Epithelial cell of proximal tubule (primary cell): ENCODE measurements around the gene MINDY4. TPM values are rescaled to one million over a fixed set of nuclear protein-coding genes. Genes with fewer than 3 reads are reported as not detected.

ENCODE experiments used
- DNase-seq: peaks from one replicate; pipeline ENCODE4 v3.0.0-alpha.2; 2011; ENCODE audit warnings: low read depth
- H3K4me3 ChIP-seq: 2 replicates; pipeline ENCODE4 v1.5.1; 2011; ENCODE audit warnings: low read depth, mild to moderate bottlenecking, low read length
- total RNA-seq: library from RNA; depleted of rRNA; stranded (reverse); fragments of >200 nt; gene quantifications from 2 replicates; pipeline ENCODE4 v1.2.3, GENCODE V29; 2015
- TF ChIP-seq, protein P1 (sequence below): conservative IDR thresholded peaks from 2 replicates; pipeline ENCODE4 v1.5.1; 2012; ENCODE audit warnings: low read depth, mild to moderate bottlenecking, low read length

The MINDY4 gene
- total RNA-seq, 1 donor from 2014 or later, result 5.2 TPM

DNA sequence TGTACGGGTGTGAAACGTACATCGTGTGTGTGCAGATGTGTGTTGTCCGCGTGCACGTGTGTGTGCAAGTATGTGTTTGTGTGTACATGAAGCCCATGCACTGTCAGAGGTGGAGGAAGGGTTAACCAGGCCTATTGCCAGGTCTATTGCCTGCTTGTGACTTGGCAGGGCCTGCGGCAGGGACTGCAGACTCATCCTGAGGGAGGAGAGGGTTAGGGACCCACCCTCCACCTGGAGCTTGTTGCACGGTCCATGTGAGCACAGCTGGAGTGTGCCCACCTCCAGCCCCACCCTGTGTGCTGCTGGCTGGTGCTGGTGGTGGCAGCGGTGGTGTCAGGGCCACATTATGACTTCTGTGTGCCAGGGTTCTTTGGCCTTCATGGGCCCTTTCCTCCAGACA lies 133.3 kb downstream of the MINDY4 start:
- TF ChIP-seq, protein P1, sequence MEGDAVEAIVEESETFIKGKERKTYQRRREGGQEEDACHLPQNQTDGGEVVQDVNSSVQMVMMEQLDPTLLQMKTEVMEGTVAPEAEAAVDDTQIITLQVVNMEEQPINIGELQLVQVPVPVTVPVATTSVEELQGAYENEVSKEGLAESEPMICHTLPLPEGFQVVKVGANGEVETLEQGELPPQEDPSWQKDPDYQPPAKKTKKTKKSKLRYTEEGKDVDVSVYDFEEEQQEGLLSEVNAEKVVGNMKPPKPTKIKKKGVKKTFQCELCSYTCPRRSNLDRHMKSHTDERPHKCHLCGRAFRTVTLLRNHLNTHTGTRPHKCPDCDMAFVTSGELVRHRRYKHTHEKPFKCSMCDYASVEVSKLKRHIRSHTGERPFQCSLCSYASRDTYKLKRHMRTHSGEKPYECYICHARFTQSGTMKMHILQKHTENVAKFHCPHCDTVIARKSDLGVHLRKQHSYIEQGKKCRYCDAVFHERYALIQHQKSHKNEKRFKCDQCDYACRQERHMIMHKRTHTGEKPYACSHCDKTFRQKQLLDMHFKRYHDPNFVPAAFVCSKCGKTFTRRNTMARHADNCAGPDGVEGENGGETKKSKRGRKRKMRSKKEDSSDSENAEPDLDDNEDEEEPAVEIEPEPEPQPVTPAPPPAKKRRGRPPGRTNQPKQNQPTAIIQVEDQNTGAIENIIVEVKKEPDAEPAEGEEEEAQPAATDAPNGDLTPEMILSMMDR, result no peak
- no peak overlapping the region for H3K4me3 ChIP-seq
- no peak for DNase-seq

DNA sequence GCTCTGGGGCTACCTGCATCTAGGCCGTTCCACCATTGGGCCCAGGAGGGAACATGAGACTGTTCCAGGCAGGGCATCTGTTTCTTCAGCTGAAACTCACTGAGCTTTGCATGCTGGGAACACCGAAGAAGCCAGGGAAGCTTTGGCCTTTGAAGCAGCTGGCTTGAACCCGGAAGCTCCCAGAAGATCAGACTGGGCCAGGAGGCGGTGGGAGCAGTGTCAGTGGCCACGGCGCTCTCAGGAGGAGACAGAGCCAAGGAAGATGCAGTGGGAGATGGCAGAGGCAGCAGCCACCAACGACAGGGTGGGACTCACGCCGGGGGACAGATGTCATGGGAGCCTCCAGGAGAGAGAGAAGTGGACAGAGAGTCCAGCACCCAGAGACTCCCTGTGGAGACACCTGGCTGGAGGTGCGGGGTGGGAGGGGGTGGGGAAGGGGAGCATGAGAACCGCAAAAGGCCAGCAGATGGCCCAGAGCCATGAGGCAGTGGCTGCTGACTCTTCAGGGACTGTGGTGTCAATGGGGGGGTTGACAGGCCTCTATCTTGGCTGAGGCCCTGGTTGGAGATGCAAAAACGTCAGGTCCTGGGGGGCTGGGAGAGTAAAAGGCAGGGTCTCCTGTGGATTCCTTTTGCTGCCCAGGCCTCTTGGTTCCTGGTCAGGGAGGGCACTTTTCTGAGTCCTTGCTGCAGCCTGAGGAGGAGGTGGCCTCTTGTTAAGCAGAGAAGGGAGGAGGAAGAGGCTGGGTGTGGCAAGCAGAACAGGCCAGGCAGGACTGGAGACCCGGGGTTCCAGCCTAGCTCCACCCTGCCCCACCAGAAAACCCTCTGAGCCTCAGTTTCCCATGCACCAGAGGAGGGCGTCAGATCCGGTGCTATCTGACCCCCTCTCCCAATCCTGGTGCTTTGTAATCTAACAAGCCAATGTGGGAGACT lies 134.1 kb downstream of the MINDY4 start:
- no peak for DNase-seq
- TF ChIP-seq, protein P1, result no peak
- H3K4me3 ChIP-seq, result no peak overlapping the region

DNA sequence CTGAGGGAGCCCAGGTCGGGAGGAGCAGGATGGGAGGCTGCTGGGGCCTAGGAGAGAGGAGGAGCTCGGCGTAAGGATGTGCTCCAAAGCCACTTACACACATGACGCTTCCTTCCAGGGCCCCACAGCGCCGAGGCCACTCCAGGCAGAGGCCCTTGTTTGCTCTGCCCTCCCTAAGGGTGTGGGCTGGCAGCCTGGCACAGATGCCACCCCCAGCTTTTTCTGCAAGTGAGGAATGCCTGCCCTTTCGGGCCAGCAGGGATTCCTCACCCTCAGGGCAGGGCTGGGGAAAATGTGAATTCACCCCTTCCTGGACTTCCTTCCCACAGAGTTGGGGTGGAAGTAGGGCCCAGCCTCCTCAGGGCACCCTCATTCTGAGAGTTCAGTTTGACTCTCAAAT lies 134.8 kb downstream of the MINDY4 start:
- H3K4me3 ChIP-seq, result no peak overlapping the region
- no peak for DNase-seq
- TF ChIP-seq, protein P1, result no peak

DNA sequence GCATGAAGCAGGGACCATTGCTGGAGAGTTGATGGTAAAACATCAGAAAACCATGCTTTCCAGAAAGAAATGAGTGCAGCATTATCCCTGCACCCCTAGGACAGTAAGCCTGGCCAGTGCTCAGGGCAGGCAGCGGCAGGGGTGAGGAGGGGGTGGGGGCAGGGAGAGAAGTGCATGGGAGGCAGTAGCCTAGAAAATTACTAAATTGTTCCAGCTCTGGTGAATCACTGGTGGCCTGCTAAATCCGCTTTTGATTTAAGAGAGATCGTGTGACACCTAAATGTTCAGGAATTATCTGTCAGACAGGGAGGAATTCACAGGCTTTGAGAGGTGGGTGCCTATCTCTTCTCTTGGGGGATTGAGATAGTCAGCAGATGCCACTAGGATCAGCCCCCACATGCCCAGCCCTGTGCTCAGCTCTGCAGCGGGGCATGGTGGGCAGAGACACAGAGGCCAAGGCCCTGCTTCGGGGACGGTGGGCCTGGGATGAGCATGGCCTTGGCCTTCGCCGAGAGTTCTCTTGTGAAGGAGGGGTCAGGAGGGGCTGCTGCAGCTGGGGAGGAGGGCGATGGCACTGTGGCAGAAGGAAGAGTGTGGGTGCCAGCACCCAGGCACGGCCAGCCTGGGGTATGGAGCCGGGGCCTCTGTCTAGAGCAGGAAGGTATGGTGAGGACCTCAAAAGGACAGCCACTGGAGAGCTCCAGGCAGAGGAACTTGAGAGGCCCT lies 135.5 kb downstream of the MINDY4 start:
- TF ChIP-seq, protein P1, result no peak
- no peak overlapping the region for H3K4me3 ChIP-seq
- DNase-seq, result no peak

DNA sequence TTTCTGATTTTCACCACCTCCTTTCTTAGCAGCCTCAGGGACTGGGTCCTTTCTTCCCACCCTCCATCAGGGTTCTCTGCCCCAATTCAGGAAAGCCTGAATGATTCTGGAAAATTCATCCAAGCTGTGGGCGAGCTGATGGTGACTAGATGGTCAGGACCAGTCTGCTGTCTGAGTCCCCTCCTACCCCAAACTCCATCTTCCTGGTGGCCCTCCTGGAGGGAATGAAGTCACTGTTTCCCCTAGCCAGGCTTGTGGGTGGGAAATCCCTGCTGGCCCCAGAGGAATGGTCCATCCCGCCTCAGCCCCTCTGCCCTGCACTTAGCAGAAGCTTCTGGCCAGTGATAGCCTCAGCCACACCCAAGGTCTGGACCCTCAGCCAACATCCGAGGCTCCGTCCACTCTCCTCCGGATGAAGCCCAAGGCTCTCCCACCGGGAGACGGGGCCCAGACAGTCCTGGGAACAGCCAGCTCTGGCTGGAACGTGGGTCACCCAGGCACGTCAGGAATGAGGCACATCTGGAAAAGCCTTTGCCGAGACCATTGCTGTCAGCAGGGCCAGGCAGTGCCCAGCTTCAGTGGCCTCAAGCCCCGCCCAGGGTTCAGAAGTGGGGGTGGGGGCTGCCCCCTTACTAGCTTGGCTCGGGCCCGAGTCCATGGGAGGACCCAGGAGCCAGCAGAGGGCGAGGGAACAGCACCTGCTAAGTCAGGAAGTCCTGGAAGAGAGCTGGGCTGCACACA lies 136.5 kb downstream of the MINDY4 start:
- TF ChIP-seq, protein P1, result no peak
- no peak overlapping the region for H3K4me3 ChIP-seq
- no peak for DNase-seq

DNA sequence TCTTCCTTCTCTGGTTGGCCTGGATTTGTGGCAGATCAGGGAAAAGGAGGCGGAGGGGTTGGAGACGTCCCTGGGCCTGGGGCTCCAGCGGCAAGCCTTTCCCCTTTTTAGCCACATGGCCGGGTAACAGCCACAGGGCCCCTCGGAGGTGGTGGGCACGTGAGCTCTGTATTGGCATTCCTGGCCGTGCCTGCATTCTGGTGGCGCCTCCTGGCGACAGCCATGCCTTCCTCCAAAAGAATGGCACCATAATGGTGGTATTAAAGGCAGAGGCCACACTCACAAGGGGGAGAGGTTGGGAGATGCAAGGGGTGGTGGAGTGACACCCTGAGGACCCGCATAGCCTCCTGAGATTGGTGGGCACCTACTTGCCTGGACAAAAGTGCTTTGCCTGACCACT lies 137.5 kb downstream of the MINDY4 start:
- DNase-seq, result no peak
- H3K4me3 ChIP-seq, result no peak overlapping the region
- TF ChIP-seq, protein P1, result peak; percentile 22
